T-cell (primary cell): ENCODE results near the gene RAD54L2. TPM values are rescaled to one million over a fixed set of nuclear protein-coding genes. Genes with fewer than 3 reads are reported as not detected.
"Not testable (repeated sequence)": the region's sequence is repeated elsewhere in the genome, so short reads cannot be mapped to it uniquely, and the experiment has no call there.

Experiments used
- ATAC-seq, 4 experiments: fragments of 200-7000 bp in 3 of 4; fragments of 150-1000 bp in 1 of 4; cut with Tn5 transposase; replicated peaks in 1 of 4; 1 replicate in 3 of 4; 2 replicates in 1 of 4; pipeline ENCODE4 v1.10.0; 2021; ENCODE audit warnings: moderate library complexity in 3 of 4, mild to moderate bottlenecking in 2 of 4, moderate number of reproducible peaks in 1 of 4
- CTCF ChIA-PET, 2 donors: fragments of 300-600 bp; sonication (Branson Sonifier 250); formaldehyde crosslinking; loops; one replicate each; lab custom pipeline; 2022; ENCODE audit warnings: antibody characterized with exemption in 2 of 2; lab: Charles Lee
- POLR2A ChIA-PET, 2 donors: fragments of 300-600 bp; sonication (Branson Sonifier 250); formaldehyde crosslinking; loops; one replicate each; lab custom pipeline; 2022; ENCODE audit warnings: antibody characterized with exemption in 2 of 2; lab: Charles Lee
- DNase-seq, 35 experiments: peaks; one replicate each; pipeline versions ENCODE4 v3.0.0 to v3.0.0-alpha.2; 2013 to 2023
- H3K27ac ChIP-seq: one replicate; pipeline ENCODE4 v1.5.1; 2013; ENCODE audit warnings: low read length
- H3K27me3 ChIP-seq, 2 experiments: replicated peaks in 1 of 2; 1 replicate in 1 of 2; 2 replicates in 1 of 2; pipeline versions ENCODE4 v1.6.1 to v1.7.0; 2013; ENCODE audit warnings: low read length in 1 of 2, mixed read lengths in 1 of 2; ENCODE audit not compliant: control insufficient read depth in 2 of 2, insufficient read depth in 2 of 2; ENCODE audit errors: extremely low read depth in 1 of 2
- H3K36me3 ChIP-seq, 2 donors: 1 replicate in 1 of 2; 2 replicates in 1 of 2; pipeline versions ENCODE4 v1.6.1 to v1.7.0; 2013; ENCODE audit warnings: low read length in 1 of 2; ENCODE audit not compliant: control insufficient read depth in 2 of 2, insufficient read depth in 1 of 2; ENCODE audit errors: extremely low read depth in 1 of 2
- H3K4me1 ChIP-seq, 2 experiments: 1 replicate in 1 of 2; 2 replicates in 1 of 2; pipeline versions ENCODE4 v1.6.1 to v1.7.0; 2013; ENCODE audit warnings: low read length in 2 of 2, mixed read lengths in 1 of 2; ENCODE audit not compliant: insufficient read depth in 2 of 2, control insufficient read depth in 1 of 2; ENCODE audit errors: extremely low read depth in 1 of 2
- H3K4me3 ChIP-seq, 2 donors: 1 replicate in 1 of 2; 2 replicates in 1 of 2; pipeline versions ENCODE4 v1.5.1 to v1.7.0; 2013; ENCODE audit warnings: mild to moderate bottlenecking in 2 of 2, low read length in 1 of 2, moderate library complexity in 1 of 2; ENCODE audit not compliant: control insufficient read depth in 1 of 2; ENCODE audit errors: extremely low read depth in 1 of 2
- H3K9me3 ChIP-seq: 2 replicates; pipeline ENCODE4 v1.7.0; 2013
- H3K27ac Mint-ChIP-seq, 2 donors: one replicate each; pipeline ENCODE4 v1.8.0; 2020 to 2021; ENCODE audit warnings: mild to moderate bottlenecking in 2 of 2, mixed read lengths in 2 of 2
- H3K27me3 Mint-ChIP-seq, 2 donors: one replicate each; pipeline ENCODE4 v1.8.0; 2021 to 2022; ENCODE audit warnings: mixed read lengths in 2 of 2
- H3K36me3 Mint-ChIP-seq: one replicate; pipeline ENCODE4 v1.8.0; 2021; ENCODE audit warnings: mixed read lengths
- H3K4me1 Mint-ChIP-seq, 3 donors: one replicate each; pipeline ENCODE4 v1.8.0; 2020 to 2022; ENCODE audit warnings: mixed read lengths in 3 of 3, mild to moderate bottlenecking in 1 of 3
- H3K4me3 Mint-ChIP-seq, 3 donors: one replicate each; pipeline ENCODE4 v1.8.0; 2020 to 2022; ENCODE audit warnings: mild to moderate bottlenecking in 3 of 3, mixed read lengths in 3 of 3, moderate library complexity in 3 of 3
- H3K9me3 Mint-ChIP-seq, 3 donors: one replicate each; pipeline ENCODE4 v1.8.0; 2020 to 2022; ENCODE audit warnings: mixed read lengths in 3 of 3
- WGBS: methylation state at CpG from one replicate; pipeline ENCODE4 v1.1.5; 2013; ENCODE audit warnings: missing lambda C conversion rate; ENCODE audit not compliant: insufficient coverage; 5-methylcytosine and 5-hydroxymethylcytosine counted together
- total RNA-seq, 35 experiments: library from RNA in 6 of 35; stranded (reverse) in 6 of 35; fragments of 120-200 nt in 1 of 35; gene quantifications; one replicate each; pipeline versions ENCODE4 v1.2.1 to v1.2.4 and lab custom pipeline; 2013 to 2026

Gene RAD54L2
- total RNA-seq, 5 donors from 2014 or later (not counting 1 experiment from before 2014, with no cell fraction given), result 35.9 to 42.8 (median 39.7) TPM

GRCh38 chr3:51503007-51503406 lies 35.5 kb upstream of the RAD54L2 start:
- Mint-ChIP-seq H3K27ac (no peak overlapping the region), H3K4me3 (no peak overlapping the region), H3K27me3 (no peaks in the 10 kb centered on the region), H3K36me3 (no peaks in the 10 kb centered on the region), H3K4me1 (peaks cover 12 to 26% (median 20%) of the 10 kb centered on the region in 3 donors), H3K9me3 (no peaks in the 10 kb centered on the region)
- Histone ChIP-seq H3K4me1 (peaks cover 3 to 22% of the 10 kb centered on the region in 2 experiments), H3K36me3 (no peaks in the 10 kb centered on the region), H3K9me3 (no peaks in the 10 kb centered on the region), H3K27ac (no peak overlapping the region), H3K27me3 (no peaks in the 10 kb centered on the region), H3K4me3 (no peak overlapping the region)
- ATAC-seq (no peak), DNase-seq (no peak)
- WGBS, result 100% methylated on average over 1 of the region's 2 CpGs
- ChIA-PET POLR2A (no interaction called here), CTCF (interaction anchor here (0.6 to 4.8 kb wide), 4 partner anchors 19 to 178 kb away, joined by 3 to 89 read pairs (median 16); no protein-coding TSS in a partner anchor)

GRCh38 chr3:51508255-51508654 lies 30.3 kb upstream of the RAD54L2 start:
- no peak overlapping the region for H3K4me3 ChIP-seq
- no peaks in the 10 kb centered on the region for H3K36me3 ChIP-seq
- H3K9me3 Mint-ChIP-seq, result no peaks in the 10 kb centered on the region
- no peak for DNase-seq
- H3K4me1 ChIP-seq, result peaks cover 0 to 5% of the 10 kb centered on the region in 2 experiments
- H3K36me3 Mint-ChIP-seq, result no peaks in the 10 kb centered on the region
- CTCF ChIA-PET, result no interaction called here
- 94% methylated on average over 7 of the region's 9 CpGs for WGBS
- H3K27me3 Mint-ChIP-seq, result no peaks in the 10 kb centered on the region
- peaks cover 0 to 11% (median 8%) of the 10 kb centered on the region in 3 donors for H3K4me1 Mint-ChIP-seq
- POLR2A ChIA-PET, result no interaction called here
- H3K9me3 ChIP-seq, result no peaks in the 10 kb centered on the region
- ATAC-seq, result no peak
- no peak overlapping the region for H3K27ac ChIP-seq
- H3K4me3 Mint-ChIP-seq, result no peak overlapping the region
- no peaks in the 10 kb centered on the region for H3K27me3 ChIP-seq
- H3K27ac Mint-ChIP-seq, result no peak overlapping the region

- POLR2A ChIA-PET, result no interaction called here
- WGBS, result no CpG with 5 or more reads among the region's 1 CpG
- DNase-seq (no peak), ATAC-seq (no peak)
- Histone ChIP-seq H3K27ac (no peak overlapping the region), H3K27me3 (no peaks in the 10 kb centered on the region), H3K9me3 (no peaks in the 10 kb centered on the region), H3K4me3 (no peak overlapping the region), H3K36me3 (no peaks in the 10 kb centered on the region), H3K4me1 (peaks cover 0 to 5% of the 10 kb centered on the region in 2 experiments)
- Mint-ChIP-seq H3K27ac (no peak overlapping the region), H3K4me1 (peaks cover 0 to 15% (median 8%) of the 10 kb centered on the region in 3 donors), H3K36me3 (no peaks in the 10 kb centered on the region), H3K9me3 (no peaks in the 10 kb centered on the region), H3K27me3 (no peaks in the 10 kb centered on the region), H3K4me3 (no peak overlapping the region)
- CTCF ChIA-PET, result interaction anchor here (0.7 to 1.5 kb wide), 2 partner anchors 10 to 48 kb away, joined by 3 to 4 read pairs; no protein-coding TSS in a partner anchor
Observed at GRCh38 chr3:51510996-51511395, 27.5 kb upstream of the RAD54L2 start.

- Mint-ChIP-seq H3K4me1 (peaks cover 0 to 10% (median 8%) of the 10 kb centered on the region in 3 donors), H3K4me3 (no peak overlapping the region), H3K27ac (no peak overlapping the region), H3K27me3 (no peaks in the 10 kb centered on the region), H3K36me3 (no peaks in the 10 kb centered on the region), H3K9me3 (no peaks in the 10 kb centered on the region)
- Histone ChIP-seq H3K27ac (no peak overlapping the region), H3K27me3 (peaks cover 0 to under 1% of the 10 kb centered on the region in 2 experiments), H3K36me3 (no peaks in the 10 kb centered on the region), H3K4me1 (peaks cover 0 to 5% of the 10 kb centered on the region in 2 experiments), H3K4me3 (no peak overlapping the region), H3K9me3 (no peaks in the 10 kb centered on the region)
- CTCF ChIA-PET, result no interaction called here
- 80% methylated on average over 1 of the region's 5 CpGs for WGBS
- DNase-seq, result no peak
- ATAC-seq, result no peak
- POLR2A ChIA-PET, result no interaction called here
Observed at GRCh38 chr3:51514210-51514609, 24.3 kb upstream of the RAD54L2 start.

GRCh38 chr3:51519848-51520247 lies 18.7 kb upstream of the RAD54L2 start:
- no peaks in the 10 kb centered on the region for H3K9me3 Mint-ChIP-seq
- ATAC-seq (no peak), DNase-seq (no peak)
- H3K4me1 Mint-ChIP-seq, result peaks cover 3 to 7% (median 6%) of the 10 kb centered on the region in 3 donors
- H3K36me3 Mint-ChIP-seq, result no peaks in the 10 kb centered on the region
- Histone ChIP-seq H3K4me1 (no peaks in the 10 kb centered on the region), H3K9me3 (no peaks in the 10 kb centered on the region), H3K36me3 (no peaks in the 10 kb centered on the region), H3K27ac (no peak overlapping the region), H3K4me3 (no peak overlapping the region), H3K27me3 (peaks cover 0 to 2% of the 10 kb centered on the region in 2 experiments)
- no CpG with 5 or more reads among the region's 2 CpGs for WGBS
- H3K4me3 Mint-ChIP-seq, result no peak overlapping the region
- H3K27ac Mint-ChIP-seq, result no peak overlapping the region
- ChIA-PET POLR2A (interaction anchor here (0.6 kb wide), 2 partner anchors 13 to 16 kb away, joined by 3 to 6 read pairs; no protein-coding TSS in a partner anchor), CTCF (no interaction called here)
- no peaks in the 10 kb centered on the region for H3K27me3 Mint-ChIP-seq

GRCh38 chr3:51520906-51521730 lies 17.4 kb upstream of the RAD54L2 start:
- no CpG with 5 or more reads among the region's 5 CpGs for WGBS
- H3K27ac Mint-ChIP-seq, result not testable (repeated sequence)

More at GRCh38 chr3:51520906-51521730, 17.4 kb upstream of the RAD54L2 start:
- H3K36me3 ChIP-seq, H3K9me3 ChIP-seq, H3K4me1 ChIP-seq, H3K27me3 ChIP-seq, H3K4me3 ChIP-seq, H3K36me3 Mint-ChIP-seq, DNase-seq, H3K27ac ChIP-seq, H3K4me3 Mint-ChIP-seq, H3K4me1 Mint-ChIP-seq, ATAC-seq, H3K27me3 Mint-ChIP-seq, H3K9me3 Mint-ChIP-seq: not testable (repeated sequence)
- ChIA-PET POLR2A (interaction anchor here in 1 of 2 donors (0.6 kb wide), 1 partner anchor 76 kb away, joined by 14 read pairs; no protein-coding TSS in a partner anchor), CTCF (interaction anchor here in 1 of 2 donors (0.5 to 0.7 kb wide), 2 partner anchors 32 to 400 kb away, joined by 3 read pairs; no protein-coding TSS in a partner anchor)
